KMS-11 (cell line): ENCODE data around the gene ZNF785.
"Not testable (repeated sequence)": the region's sequence is repeated elsewhere in the genome, so short reads cannot be mapped to it uniquely, and the experiment has no call there.

Experiments
- H2AFZ ChIP-seq: fragments of 200-600 bp; sonication (generic); 2 replicates; pipeline ENCODE4 v1.6.1; 2016; ENCODE audit warnings: antibody characterized with exemption, mixed run types, low read depth
- H3K27ac ChIP-seq: fragments of 200-600 bp; sonication (generic); 2 replicates; pipeline ENCODE4 v1.6.1; 2016; ENCODE audit warnings: mild to moderate bottlenecking, mixed run types
- H3K27me3 ChIP-seq: fragments of 200-600 bp; sonication (generic); 2 replicates; pipeline ENCODE4 v1.6.1; 2017; ENCODE audit warnings: mild to moderate bottlenecking, low read depth, mixed run types, moderate library complexity; ENCODE audit not compliant: insufficient read depth
- H3K36me3 ChIP-seq: fragments of 200-600 bp; sonication (generic); 2 replicates; pipeline ENCODE4 v1.6.1; 2017; ENCODE audit warnings: mild to moderate bottlenecking, mixed run types; ENCODE audit not compliant: insufficient read depth
- H3K4me1 ChIP-seq: fragments of 200-600 bp; sonication (generic); 2 replicates; pipeline ENCODE4 v1.6.1; 2016; ENCODE audit warnings: mild to moderate bottlenecking, low read depth, mixed run types; ENCODE audit not compliant: poor library complexity, severe bottlenecking
- H3K4me2 ChIP-seq: fragments of 200-600 bp; sonication (generic); 2 replicates; pipeline ENCODE4 v1.7.0; 2016; ENCODE audit warnings: mild to moderate bottlenecking, mixed run types
- H3K4me3 ChIP-seq: fragments of 200-600 bp; sonication (generic); IDR thresholded peaks from 2 replicates; pipeline ENCODE4 v1.6.1; 2017; ENCODE audit warnings: low read depth, low read length, mixed read lengths; ENCODE audit not compliant: insufficient read depth
- H3K79me2 ChIP-seq: fragments of 200-600 bp; sonication (generic); 2 replicates; pipeline ENCODE4 v1.6.1; 2016; ENCODE audit warnings: low read depth, mixed run types; ENCODE audit not compliant: insufficient read depth
- H3K9ac ChIP-seq: fragments of 200-600 bp; sonication (generic); 2 replicates; pipeline ENCODE4 v1.6.1; 2016; ENCODE audit warnings: mild to moderate bottlenecking, mixed run types
- H4K20me1 ChIP-seq: fragments of 200-600 bp; sonication (generic); 2 replicates; pipeline ENCODE4 v1.6.1; 2016; ENCODE audit warnings: mild to moderate bottlenecking, mixed run types; ENCODE audit not compliant: insufficient read depth
- CTCF ChIP-seq: fragments of 200-600 bp; sonication (generic); conservative IDR thresholded peaks from 2 replicates; pipeline ENCODE4 v1.6.1; 2017; ENCODE audit warnings: low read depth, mild to moderate bottlenecking, antibody characterized with exemption, low read length, moderate library complexity, mixed read lengths

The ZNF785 gene

DNA sequence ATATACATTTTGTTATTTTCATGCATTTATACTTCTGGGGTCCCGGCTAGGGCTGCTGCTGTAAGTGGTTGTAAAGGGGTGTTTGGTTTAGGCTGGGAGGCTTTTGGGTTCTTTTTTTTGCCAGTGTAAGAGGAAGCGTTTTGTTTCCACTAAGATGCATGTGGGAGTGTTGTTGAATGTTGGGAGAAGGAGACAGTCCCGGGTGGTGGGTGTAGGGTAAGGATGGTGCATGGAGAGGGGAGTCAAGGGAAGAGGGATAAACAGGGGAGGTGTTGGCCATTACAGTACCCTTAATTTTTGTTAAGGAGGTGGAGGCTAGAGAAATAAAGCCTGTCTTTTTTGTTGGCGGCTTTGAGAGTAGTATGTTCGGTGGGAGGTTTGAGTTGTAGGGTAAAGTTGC, 42.4 kb downstream of the ZNF785 start:
- H3K4me1 ChIP-seq: no peaks in the 10 kb centered on the region
- no peak overlapping the region for H3K27ac ChIP-seq
- no peak for TF ChIP-seq CTCF
- H3K36me3 ChIP-seq: no peaks in the 10 kb centered on the region
- H3K4me3 ChIP-seq: no peak overlapping the region
- no peaks in the 10 kb centered on the region for H3K79me2 ChIP-seq
- H3K4me2 ChIP-seq: no peak overlapping the region
- no peaks in the 10 kb centered on the region for H3K27me3 ChIP-seq
- H4K20me1 ChIP-seq: no peaks in the 10 kb centered on the region
- no peak overlapping the region for H2AFZ ChIP-seq
- H3K9ac ChIP-seq: no peak overlapping the region

DNA sequence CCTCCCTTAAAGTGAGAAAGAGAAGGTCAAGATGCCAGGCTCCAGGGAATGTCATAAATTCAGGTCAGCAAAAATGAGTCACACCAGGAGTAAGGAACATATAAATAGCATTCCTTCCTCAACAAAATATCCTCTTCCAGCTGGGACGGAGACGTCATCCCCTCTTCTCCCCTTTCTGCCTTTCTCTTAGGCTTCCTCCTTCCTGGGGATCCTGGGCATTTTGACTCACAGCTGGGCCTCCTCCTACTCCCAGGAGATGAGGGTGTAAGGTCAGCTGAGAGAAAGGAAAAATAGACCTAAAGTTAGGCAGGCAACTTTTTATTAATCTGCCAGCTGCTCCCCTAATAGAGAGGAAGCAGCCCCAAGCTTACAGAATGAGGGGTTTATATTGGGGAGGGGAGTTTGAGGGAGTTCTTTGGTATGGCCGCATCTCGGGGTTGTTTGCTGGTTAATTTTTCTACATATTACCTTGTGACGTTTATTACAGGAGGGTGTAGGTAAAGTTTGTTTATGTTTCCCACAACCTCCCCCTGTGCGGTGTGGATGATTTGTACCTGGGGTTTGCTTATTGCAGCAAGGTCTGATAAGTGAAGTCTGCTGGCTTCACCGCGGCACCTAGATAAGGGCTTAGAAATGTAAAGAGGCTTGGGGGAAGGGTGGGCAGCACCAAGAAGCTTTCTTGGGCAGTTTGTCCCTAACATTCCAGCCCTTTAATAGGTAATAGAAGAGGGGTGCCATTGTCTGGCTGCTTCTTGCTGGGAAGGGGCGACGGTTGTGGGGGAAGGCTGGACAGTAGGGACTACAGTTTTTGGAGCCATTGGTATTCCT, 43.8 kb downstream of the ZNF785 start:
- TF ChIP-seq CTCF: no peak
- H3K9ac ChIP-seq: no peak overlapping the region
- no peak overlapping the region for H2AFZ ChIP-seq
- no peak overlapping the region for H3K27ac ChIP-seq
- H3K4me2 ChIP-seq: no peak overlapping the region
- no peaks in the 10 kb centered on the region for H4K20me1 ChIP-seq
- H3K27me3 ChIP-seq: no peaks in the 10 kb centered on the region
- no peak overlapping the region for H3K4me3 ChIP-seq
- H3K79me2 ChIP-seq: no peaks in the 10 kb centered on the region
- no peaks in the 10 kb centered on the region for H3K36me3 ChIP-seq
- H3K4me1 ChIP-seq: no peaks in the 10 kb centered on the region

DNA sequence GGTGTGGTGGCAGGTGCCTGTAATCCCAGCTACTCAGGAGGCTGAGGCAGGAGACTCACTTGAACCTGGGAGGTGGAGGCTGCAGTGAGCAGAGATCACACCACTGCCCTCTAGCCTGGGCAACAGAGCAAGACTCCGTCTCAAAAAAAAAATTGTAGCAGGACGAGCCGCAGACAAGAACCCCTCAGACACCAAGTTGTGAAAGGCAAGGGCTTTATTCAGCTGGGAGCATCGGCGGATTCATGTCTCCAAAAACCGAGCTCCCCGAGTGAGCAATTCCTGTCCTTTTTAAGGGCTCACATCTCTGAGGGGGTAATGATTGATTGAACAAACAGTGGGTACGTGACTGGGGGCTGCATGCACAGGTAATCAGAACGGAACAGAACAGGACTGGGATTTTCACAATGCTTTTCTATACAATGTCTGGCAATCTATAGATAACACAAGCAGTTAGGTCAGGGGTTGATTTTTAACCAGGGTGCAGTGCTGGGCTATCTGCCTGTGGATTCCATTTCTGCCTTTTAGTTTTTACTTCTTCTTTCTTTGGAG, 44.5 kb downstream of the ZNF785 start:
- not testable (repeated sequence) for H4K20me1 ChIP-seq, H3K27ac ChIP-seq, H3K4me3 ChIP-seq, H3K36me3 ChIP-seq, H3K9ac ChIP-seq, H3K4me1 ChIP-seq, H2AFZ ChIP-seq, H3K27me3 ChIP-seq, H3K4me2 ChIP-seq, H3K79me2 ChIP-seq

DNA sequence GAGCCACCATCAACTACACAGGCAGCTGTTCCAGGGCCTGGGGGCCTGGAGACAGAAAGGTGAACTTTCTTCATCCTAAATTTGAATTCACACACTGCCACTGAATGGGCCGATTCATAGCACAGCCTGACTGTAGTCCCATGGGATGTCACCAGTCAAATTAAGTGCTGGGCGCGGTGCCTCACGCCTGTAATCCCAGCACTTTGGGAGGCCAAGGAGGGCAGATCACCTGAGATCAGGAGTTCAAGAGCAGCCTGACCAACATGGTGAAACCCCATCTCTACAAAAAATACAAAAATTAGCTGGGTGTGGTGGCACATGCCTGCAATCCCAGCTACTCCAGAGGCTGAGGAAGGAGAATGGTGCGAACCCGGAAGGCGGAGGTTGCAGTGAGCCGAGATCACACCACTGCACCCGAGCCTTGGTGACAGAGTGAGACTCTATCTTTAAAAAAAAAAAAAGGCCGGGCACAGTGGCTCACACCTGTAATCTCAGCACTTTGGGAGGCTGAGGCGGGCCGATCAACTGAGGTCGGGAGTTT, 45.4 kb downstream of the ZNF785 start:
- H2AFZ ChIP-seq, H3K36me3 ChIP-seq, H3K4me2 ChIP-seq, H3K79me2 ChIP-seq, H3K27ac ChIP-seq, H3K4me3 ChIP-seq, H3K9ac ChIP-seq, H4K20me1 ChIP-seq, H3K27me3 ChIP-seq: not testable (repeated sequence)
- peaks cover 12% of the 10 kb centered on the region for H3K4me1 ChIP-seq

DNA sequence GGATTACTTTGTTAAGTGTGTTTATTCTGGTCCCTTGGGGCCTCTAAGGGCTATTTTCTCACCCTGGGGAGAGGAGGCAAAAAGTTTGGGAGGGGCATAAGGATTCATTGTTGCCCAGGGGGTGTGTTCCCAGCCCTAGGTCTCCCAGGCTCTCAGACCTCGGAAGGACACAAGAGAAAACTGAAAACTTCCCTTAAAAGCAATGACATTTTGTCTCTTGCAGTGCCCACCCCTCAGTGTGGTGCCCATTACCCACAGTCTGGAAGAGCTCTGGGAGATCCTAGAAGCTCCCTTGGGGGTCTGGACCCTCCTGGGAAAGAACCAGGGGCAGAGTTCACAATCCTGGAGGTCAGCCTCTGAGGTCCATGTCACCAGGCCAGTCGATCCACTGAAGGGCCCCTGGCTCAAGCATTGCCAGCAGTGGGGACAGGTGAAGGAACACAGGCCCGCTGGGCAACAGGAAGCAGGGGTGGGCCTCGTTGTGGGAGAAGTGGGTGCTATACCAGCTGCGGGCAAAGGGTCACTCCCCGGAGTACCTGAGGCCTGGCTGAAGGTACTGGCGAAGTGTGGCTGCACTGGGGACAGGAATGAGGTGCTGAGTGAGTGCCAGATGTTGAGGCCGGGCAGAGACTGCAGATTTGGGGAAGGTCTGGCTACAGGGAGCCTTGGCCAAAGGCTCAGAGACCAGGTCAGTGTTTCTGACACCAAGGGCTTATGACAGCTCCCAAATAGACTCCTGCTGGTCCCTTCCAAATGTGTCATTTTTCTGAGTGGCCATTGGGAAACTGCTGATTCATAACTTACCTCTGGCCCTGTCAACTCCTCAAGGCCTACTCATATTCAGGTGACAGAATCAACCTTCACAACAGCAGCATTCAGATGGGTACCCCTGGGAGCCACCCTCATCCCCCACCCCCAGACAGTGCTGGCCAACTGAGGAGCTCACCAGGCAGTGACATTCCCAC, 46.2 kb downstream of the ZNF785 start:
- TF ChIP-seq CTCF: no peak
- no peaks in the 10 kb centered on the region for H4K20me1 ChIP-seq
- no peak overlapping the region for H3K4me2 ChIP-seq
- H3K79me2 ChIP-seq: no peaks in the 10 kb centered on the region; the same call in 1 of the 2 replicates
- no peak overlapping the region for H3K9ac ChIP-seq
- H2AFZ ChIP-seq: no peak overlapping the region
- no peak overlapping the region for H3K27ac ChIP-seq
- no peak overlapping the region for H3K4me3 ChIP-seq
- no peaks in the 10 kb centered on the region for H3K36me3 ChIP-seq
- peaks cover 12% of the 10 kb centered on the region for H3K4me1 ChIP-seq
- H3K27me3 ChIP-seq: no peaks in the 10 kb centered on the region

DNA sequence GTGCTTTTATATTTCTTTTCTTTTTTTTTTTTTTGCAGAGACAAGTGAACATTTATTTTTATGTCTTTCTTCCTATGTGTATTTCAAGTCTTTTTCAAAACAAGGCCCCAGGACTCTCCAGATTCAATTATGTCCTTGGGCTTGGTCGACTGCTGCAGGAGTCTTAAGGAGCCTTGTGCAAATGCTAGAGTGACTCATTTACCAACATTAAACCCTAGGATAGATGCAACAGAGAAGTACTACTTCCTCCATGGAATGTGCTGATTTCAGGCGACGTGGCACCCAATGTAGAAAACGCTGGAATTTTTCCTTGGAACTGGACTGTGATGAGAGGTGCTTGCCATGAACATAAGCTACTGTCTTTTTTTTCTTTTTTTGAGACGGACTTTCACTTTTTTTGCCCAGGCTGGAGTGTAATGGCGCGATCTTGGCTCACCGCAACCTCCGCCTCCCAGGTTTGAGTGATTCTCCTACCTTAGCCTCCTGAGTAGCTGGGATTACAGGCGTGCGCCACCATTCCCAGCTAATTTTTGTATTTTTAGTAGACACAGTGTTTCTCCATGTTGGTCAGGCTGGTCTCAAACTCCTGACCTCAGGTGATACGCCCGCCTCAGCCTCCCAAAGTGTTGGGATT, 49.0 kb downstream of the ZNF785 start:
- not testable (repeated sequence) for H2AFZ ChIP-seq, H3K27me3 ChIP-seq, H3K9ac ChIP-seq, H3K36me3 ChIP-seq, H3K79me2 ChIP-seq, H3K27ac ChIP-seq, H3K4me3 ChIP-seq, H4K20me1 ChIP-seq
- Histone ChIP-seq H3K4me1 (peaks cover 22% of the 10 kb centered on the region), H3K4me2 (0 out of 2 replicates have a peak overlapping the region, but pooled peaks have one; percentile 81)
